ENCODE data around the gene PLXDC2. TPM values are rescaled to one million over a fixed set of nuclear protein-coding genes. Genes with fewer than 3 reads are reported as not detected.
"Not testable (repeated sequence)": the region's sequence is repeated elsewhere in the genome, so short reads cannot be mapped to it uniquely, and the experiment has no call there.

PLXDC2 gene
- polyA plus RNA-seq, 4 donors, result 29.1 to 165 (median 39.9) TPM

DNA sequence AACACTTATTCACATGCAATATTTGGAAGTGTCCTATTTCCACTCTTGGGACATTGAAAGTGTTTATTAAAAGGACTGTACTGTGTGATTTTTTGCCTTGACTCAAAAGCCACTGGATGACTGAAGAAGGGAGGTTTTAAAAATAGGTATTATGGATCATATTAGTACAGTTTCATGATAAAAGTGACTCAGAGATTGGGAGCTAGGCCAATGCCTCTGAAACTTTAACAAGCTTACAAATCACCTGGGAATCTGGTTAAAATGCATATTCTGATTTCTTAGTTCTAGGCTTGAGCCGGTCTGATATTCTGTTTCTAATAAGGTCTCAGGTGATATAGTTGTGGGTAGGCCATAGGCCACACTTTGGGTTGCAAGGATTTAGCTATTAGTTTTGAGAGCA, 191.2 kb downstream of the PLXDC2 start:
- DNase-seq (ENCODE audit: low read depth in 4 of 4, low spot score in 3 of 4), result no peak

DNA sequence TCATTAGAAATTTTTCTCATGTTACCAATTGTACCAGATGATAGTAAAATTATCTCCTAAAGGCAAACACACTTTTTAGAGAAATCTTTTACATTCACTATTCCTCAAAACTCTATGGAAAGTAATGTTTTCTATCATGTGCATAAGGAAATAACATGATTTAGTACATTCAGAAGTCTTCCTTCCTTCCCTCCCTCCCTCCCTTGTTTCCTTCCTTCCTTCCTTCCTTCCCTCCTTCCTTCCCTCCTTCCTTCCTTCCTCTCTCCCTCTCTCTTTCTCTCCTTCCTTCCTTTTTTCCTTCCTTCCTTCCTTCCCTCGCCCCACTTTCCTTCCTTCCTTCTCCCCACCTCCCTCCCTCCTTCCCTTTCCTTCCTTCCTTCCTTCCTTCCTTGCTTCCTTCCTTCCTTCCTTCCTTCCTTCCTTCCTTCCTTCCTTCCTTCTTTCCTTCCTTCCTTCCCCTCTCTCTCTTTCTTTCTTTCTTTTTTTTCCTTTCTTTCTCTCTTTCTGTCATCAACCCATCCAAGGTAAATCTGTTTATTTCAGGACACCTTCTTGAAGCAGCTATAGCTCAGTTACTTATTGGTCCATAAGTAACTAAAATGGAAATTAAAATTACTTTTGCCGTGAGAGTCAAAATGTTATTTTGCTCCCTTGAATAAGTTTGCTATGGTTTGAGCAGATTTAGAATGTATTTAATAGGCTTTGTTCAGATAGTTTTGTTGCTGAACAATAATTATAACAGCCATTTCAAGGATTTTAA, 197.9 kb downstream of the PLXDC2 start:
- DNase-seq (ENCODE audit: low read depth in 4 of 4, low spot score in 3 of 4), result no peak

DNA sequence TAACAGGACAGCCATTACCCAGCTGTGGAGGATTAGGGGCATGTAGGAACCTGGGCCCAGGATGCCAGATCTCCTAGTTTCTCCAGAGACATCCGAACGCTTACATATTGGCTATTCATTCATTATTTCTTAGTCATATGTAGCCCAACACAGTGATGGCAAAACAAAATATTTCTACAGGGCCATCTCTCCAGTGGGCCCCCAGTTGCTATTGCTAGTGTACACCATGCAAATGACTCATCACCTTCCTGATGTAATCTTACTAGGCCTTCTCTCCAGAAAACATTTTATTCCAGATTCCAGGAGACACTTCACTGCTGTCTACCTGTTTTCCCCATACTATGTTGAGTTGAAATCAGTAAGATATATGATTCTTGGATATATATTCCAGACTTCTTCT, 201.7 kb downstream of the PLXDC2 start:
- DNase-seq (ENCODE audit: low read depth in 4 of 4, low spot score in 3 of 4), result no peak

DNA sequence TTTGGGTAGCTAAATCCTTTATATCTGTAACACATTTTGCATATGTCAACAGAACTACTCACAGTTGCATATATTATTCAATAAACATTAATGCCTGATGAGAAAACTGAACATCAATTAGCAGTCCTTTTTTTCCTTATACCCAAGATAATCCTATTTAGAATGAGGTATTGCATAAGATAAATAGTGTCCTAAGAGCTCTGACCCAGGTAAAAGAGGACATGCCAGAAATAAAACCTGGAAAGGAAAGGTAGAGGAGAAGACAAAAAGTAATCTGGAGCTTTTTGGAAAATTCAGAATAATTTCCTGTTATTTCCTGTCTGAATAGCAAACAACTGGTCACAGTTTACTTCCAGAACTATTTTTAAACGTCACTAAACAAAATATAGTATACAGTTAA, 204.4 kb downstream of the PLXDC2 start:
- DNase-seq (ENCODE audit: low read depth in 4 of 4, low spot score in 3 of 4), result no peak

DNA sequence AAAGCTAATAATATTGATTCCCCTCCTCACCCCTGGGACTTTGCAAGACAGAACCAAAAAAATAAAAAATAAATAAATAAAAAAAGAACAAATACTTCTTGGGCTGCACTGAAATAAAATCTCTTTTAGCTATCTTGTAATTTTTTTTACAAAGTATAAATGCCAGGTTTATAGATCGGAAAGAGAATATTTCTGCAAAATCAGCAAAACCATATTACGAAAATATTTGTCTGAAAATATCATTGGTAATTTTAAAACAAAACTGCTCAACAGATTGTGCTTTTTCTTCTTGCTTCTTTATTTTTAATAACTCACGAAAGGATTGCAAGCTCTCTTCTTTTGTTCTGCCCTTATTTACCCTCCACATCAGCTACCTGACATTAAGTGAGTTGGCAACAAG, 213.3 kb downstream of the PLXDC2 start:
- DNase-seq (ENCODE audit: low read depth in 4 of 4, low spot score in 3 of 4), result no peak

DNA sequence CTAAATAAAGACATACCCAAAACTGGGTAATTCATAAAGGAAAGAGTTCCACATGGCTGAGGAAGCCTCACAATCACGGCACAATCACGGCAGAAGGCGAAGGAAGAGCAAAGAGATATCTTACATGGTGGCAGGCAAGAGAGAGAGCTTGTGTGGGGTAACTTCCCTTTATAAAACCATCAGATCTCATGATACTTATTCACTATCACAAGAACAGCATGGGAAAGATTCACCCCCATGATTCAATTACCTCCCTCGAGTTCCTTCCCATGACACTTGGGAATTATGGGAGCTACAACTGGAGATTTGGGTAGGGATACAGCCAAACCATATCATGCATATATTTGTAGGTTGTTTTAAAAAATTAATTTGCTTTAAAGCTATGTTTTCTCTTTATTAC, 217.2 kb downstream of the PLXDC2 start:
- no peak for DNase-seq (ENCODE audit: low read depth in 4 of 4, low spot score in 3 of 4)

DNA sequence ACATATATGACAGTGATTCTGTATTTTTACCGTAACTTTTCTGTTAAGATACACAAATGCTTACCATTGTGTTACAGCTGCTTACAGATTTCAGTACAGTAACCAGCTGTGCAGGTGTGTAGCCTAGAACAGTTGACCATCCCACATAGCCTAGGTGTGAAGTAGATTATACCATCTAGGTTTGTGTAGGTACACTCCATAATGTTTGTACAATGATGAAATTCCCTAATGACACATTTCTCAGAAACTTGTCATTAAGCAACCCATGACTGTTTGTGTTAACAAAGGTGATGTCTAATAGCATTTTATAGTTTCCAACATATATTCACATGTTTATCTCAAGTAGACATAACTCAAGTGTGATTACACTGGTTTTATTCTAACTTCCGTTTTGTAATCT, 218.5 kb downstream of the PLXDC2 start:
- DNase-seq (ENCODE audit: low read depth in 4 of 4, low spot score in 3 of 4), result no peak

DNA sequence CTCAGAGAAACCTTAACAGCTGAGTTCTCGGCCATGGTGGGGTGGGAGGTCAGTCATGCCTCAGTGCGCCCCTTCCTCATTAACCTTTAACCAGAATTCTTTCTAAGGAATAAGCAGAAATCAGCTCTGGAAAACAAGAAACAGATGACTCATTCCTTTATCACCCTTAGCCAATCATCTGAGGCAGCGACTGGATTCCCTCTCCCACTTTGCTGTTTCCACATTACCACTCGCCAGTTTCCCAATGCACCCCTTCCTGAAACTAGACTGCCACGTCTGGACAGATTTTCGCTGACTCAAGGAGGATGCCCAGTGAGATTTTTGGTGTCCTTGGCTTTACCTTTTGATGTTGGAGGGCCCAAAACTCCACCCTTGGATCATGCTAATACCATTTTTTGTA, 223.8 kb downstream of the PLXDC2 start:
- peak in 1 of 4 donors; percentile 16 for DNase-seq (ENCODE audit: low read depth in 4 of 4, low spot score in 3 of 4)

DNA sequence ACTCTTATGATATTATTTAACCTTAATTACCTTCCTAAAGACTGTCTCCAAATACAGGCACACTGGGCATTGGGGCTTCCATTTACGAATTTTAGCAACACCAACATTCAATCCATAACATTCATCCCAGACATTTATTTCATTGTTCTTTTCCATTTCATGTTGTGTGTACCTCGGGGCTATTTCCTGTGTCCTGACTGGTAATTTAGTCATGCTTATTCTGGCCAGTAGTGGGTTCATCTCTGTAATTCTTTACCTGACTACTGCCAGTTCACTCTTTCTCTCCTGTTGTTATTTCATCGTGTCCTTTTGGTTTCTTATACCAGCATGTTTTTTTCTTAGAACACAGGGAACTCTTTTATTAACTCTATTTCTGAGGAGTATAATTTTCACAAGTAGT, 225.7 kb downstream of the PLXDC2 start:
- no peak for DNase-seq (ENCODE audit: low read depth in 4 of 4, low spot score in 3 of 4)

DNA sequence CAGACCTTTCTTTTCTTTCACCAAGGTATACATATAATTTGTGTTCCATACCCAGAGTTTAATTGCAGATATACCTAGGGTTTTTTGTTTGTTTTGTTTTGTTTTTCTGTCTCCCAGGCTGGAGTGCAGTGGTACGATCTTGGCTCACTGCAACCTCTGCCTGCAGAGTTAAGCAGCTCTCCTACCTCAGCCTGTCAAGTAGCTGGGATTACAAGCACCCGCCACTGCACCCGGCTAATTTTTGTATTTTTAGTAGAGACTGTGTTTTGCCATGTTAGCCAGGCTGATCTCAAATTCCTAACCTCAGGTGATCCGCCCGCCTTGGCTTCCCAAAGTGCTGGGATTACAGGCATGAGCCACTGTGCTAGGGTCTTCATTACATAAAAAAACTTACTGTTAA, 228.9 kb downstream of the PLXDC2 start:
- DNase-seq (ENCODE audit: low read depth in 4 of 4, low spot score in 3 of 4), result not testable (repeated sequence)

DNA sequence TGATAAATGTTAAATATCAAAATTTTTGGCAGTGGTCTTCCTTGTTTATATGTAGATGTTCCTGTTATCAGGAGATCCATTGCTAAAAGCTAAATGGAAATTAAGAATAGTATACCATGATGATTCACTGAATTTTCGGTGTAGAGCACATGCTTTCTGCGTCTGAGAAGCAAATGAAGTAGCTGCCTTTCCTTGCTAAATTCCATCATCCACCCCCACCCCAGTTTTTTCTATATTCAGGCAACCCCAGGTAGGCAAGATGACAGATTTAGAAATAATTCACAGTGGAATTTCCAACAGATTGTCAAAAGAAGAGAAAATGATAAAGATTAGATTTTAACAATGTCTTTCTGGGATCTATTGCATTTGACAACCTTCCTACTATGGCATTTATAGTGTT, 231.9 kb downstream of the PLXDC2 start:
- DNase-seq (ENCODE audit: low read depth in 4 of 4, low spot score in 3 of 4), result no peak

DNA sequence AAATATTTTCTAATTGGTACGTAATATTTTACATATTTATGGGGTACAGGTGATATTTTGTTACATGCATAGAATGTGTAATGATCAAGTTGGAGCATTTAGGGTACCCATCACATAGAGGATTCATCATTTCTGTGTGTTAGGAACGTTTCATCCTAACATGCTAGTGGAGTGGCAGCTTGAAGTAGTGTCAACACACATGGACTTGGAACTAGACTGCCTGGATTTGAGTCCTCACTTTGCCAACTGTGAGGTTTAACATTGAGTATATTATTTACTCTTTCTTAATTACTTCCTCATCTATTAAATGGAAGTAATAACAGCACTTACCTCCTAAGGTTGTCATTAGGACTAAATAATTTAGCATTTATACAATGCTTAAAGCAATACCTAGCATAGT, 241.9 kb downstream of the PLXDC2 start:
- DNase-seq (ENCODE audit: low read depth in 4 of 4, low spot score in 3 of 4), result no peak

DNA sequence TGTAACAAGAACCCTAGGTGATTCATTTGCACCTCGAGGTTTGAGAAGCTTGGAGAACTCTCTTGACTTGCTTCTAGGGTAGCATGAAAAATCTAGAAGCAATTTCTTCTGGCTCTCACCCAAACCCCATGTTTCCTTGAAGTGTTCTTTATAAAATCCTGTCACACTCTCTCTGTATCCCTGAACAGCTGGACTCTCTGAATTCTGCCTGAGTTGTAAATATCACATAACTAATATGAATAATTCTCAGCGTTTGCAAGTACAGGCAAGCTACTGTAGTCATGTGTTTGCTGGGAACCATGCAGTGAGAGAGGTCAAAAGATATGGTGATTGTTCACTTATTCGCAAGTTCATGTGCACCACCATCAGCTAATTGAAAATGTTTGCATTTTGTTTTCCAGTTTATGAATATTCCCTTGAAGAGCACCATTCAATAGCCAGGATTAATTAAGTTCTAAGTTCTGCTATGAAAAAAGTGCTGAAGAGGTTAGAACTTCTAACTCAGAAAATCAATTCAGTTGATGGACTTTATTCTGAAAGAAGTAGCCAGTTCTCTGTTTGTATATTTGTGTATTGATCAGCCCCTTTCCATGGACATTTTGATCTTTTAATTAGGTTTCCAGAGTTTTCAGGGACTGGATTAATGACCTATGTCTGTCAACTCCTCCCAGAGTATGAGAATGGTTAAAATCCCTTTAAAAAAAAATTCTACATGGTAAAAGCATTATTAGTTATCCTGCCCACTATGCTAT, 243.0 kb downstream of the PLXDC2 start:
- DNase-seq (ENCODE audit: low read depth in 4 of 4, low spot score in 3 of 4), result no peak

DNA sequence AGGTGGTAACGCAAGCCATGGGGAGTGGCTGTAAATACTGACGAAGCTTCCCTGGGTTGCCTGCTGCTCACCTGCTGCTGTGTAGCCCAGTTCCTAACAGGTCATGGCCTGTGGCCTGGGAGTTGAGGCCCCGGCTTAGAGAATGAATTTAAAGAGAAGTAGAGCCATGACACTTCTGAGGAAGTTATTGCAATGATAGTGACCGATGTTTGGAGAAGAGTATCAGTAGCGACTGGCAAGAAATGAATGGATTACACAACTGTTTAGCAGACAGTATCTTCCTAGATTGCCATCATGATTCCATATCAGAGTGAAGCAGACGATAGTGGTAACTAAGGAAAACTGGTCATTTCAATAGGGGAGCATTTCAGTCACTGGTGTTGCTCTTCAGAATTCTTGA, 249.6 kb downstream of the PLXDC2 start:
- DNase-seq (ENCODE audit: low read depth in 4 of 4, low spot score in 3 of 4), result no peak

DNA sequence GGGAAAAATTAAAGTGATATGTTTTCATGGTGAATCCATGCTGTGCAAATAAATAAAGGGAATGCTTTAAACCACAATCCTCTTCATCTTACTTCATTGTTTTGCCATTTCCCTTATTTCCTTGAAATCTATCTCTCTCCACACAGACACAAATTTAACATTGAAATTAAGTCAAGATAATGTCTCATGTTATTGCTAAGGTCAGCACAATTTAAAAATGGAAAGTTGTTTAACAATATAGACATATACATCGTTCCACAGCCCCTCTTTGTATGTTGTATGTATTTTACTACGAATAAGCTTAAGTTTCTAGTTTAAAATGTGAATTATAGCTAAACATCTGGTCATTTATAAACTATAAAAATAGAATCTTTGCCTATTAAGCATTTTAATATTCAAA, 256.9 kb downstream of the PLXDC2 start:
- no peak for DNase-seq (ENCODE audit: low read depth in 4 of 4, low spot score in 3 of 4)

DNA sequence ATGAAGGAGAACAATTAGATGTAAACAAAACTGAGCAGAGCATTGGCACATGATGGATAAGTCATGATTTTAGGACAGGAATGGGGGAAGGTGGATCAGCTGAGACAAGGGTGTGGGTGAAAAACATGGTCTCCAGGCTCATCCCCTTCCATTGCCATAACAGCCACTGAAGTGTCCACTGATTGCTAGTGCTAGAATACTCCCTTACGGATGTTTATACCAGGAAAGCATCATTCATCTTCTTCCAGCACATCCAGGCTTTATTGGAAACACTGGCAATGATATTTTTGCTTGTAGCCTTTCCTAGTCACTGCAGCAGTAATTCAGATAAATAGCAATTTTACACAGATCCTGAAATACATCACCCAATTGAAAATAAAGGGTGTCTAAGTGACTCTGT, 259.5 kb downstream of the PLXDC2 start:
- no peak for DNase-seq (ENCODE audit: low read depth in 4 of 4, low spot score in 3 of 4)

DNA sequence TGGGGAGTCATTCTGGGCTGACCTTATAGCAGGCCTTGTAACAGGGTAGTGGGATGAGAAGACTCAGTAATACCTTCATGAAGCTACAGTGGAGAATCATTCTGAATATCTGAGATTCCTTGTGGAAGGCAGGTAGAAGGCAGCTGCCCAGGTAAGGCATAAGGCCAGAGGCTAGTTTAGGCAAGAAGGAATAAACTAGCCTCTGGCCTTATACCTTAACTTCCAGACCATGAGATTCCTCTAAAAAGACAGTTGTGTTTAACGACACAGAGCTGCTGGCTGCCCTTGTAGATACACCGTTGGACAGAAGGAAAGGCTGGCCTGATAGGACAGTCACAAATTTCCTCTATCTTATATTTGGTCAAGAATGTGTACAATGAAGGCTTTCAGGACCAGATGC, 268.2 kb downstream of the PLXDC2 start:
- no peak for DNase-seq (ENCODE audit: low read depth in 4 of 4, low spot score in 3 of 4)

DNA sequence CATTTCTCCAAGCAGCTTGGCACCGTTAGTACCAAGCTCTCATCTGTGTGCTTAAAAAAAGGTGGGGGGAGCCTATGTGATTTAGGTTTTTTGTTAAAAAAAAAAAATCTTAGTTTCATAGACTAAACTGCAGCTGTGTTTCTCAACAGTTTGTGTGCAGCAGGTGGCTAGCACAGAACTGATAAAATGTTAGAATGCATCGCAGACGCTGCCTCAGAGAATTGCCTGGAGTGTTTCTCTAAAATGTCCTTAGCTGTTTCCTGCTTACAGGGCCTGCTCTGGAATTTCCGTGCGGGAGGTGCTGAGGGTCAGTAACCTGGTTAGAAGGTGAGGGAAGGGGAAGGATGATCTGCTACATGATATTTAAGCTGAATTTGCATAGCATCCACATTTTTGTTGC, 268.9 kb downstream of the PLXDC2 start:
- no peak for DNase-seq (ENCODE audit: low read depth in 4 of 4, low spot score in 3 of 4)

DNA sequence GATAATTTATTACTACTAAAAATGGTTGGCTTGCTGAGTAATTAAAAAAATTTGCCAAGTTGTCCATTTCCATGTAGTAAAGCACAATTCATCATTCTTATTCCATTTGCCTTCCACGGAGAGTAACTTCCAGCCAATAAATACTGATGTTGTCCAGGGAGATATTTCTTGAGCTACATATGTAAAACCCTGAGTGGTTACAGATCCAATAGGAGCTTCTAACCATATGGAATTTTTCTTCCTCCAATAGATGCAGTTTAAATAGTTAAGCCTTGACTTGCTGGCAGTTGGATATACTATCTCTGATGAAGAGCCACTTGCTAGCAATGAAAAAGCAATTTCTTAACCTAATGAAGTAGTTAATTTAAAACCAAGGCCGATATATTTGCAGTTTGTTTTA, 271.1 kb downstream of the PLXDC2 start:
- no peak for DNase-seq (ENCODE audit: low read depth in 4 of 4, low spot score in 3 of 4)

DNA sequence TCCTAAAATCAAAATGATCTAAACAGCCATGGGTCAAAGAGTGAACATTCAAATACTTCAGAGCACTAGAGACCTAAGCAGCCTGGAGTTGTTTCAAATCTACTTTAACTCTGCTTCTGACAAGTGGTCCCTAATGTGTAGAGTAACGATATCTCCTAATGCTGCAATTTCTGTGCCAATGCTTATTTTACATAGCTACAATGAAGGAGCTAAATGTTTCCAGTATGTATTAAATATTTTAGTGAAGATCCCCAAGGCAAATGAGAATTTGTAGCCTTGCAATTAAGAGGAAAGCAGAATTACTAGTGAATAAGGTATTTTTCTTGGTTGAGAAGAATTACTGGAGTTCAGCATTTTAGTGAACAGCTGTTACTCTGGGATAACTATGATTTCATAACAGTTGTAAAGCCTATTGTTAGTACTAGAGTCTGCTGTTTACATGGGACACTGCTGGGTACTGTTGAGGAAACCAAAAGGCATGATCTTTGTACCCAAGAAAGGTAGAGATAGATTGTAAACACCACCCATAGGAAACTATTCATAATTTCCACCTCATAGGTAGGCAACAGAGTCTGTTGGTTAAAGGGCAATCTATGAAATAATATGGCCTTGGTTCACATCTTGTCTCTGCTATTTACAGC, 271.9 kb downstream of the PLXDC2 start:
- DNase-seq (ENCODE audit: low read depth in 4 of 4, low spot score in 3 of 4), result no peak

DNA sequence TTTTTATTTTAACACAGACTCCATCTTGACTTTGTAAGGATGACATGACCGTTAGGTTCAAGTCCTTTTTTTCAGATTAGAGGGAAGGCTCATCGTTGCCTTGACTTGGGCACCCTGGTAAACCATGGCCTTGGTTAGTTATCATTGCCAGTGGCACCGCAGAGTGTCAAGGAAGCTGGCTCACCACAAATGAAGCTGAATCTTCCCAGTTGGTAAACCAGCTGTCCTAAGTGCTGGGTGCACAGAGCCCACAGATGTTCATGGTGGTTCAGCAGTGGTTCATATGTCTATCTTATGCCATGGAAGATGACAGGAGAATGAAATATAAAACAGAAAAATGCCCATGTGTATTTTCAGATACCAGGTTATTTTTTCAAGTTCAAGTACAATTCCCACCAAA, 273.6 kb downstream of the PLXDC2 start:
- no peak for DNase-seq (ENCODE audit: low read depth in 4 of 4, low spot score in 3 of 4)

DNA sequence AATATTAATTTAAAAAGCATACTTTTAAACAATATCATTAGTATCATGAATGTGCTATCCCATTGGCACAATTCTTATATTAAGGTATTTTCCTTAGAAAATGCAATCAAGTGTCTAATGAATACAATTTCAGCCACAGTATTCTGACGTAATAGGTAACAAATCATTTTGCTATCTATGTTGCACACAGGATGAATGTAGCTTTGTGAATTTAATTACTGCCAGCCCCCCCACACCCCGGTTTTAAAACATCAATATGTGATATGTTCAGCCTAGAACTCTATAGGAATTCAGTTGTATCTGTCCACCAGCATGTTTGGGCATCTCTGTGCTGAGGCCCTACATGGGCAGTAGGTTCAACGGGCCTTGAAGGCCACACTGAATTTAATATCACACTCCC, 274.6 kb downstream of the PLXDC2 start:
- no peak for DNase-seq (ENCODE audit: low read depth in 4 of 4, low spot score in 3 of 4)
